ENCODE data around the gene DCDC2. TPM values are rescaled to one million over a fixed set of nuclear protein-coding genes. Genes with fewer than 3 reads are reported as not detected.
A peak's percentile ranks its signal among the peaks of the same experiment; 100 is the strongest.
"Not testable (repeated sequence)": the region's sequence is repeated elsewhere in the genome, so short reads cannot be mapped to it uniquely, and the experiment has no call there.

The DCDC2 gene
- total and polyA plus RNA-seq, 4 experiments from 2014 or later, result 0.44 to 0.47 TPM; not detected in 2

GRCh38 chr6:24149836-24150235, 208.0 kb downstream of the DCDC2 start:
- H3K27ac Mint-ChIP-seq, result no peak overlapping the region
- H3K9me3 Mint-ChIP-seq, result peaks cover 0 to 11% (median 2%) of the 10 kb centered on the region in 8 donors
- Histone ChIP-seq H3K4me1 (ENCODE audit: insufficient read depth, low read length) (no peaks in the 10 kb centered on the region), H3K27me3 (ENCODE audit: insufficient read depth, low read length) (no peaks in the 10 kb centered on the region), H3K9me3 (ENCODE audit: control insufficient read depth in 1 of 2, low read length in 2 of 2) (no peaks in the 10 kb centered on the region), H3K4me3 (ENCODE audit: low read length in 2 of 2) (no peak overlapping the region), H3K36me3 (ENCODE audit: insufficient read depth, low read length) (no peaks in the 10 kb centered on the region), H3K27ac (ENCODE audit: low read depth, low read length) (no peak overlapping the region)
- no peak overlapping the region for H3K4me3 Mint-ChIP-seq
- no peaks in the 10 kb centered on the region for H3K4me1 Mint-ChIP-seq
- H3K36me3 Mint-ChIP-seq, result no peaks in the 10 kb centered on the region
- POLR2A ChIA-PET (ENCODE audit: partially characterized antibody), result no interaction called here
- intact Hi-C loops (cut with micrococcal nuclease), result no loop called here
- CTCF ChIA-PET (ENCODE audit: partially characterized antibody), result no interaction called here
- peaks cover 2 to 19% of the 10 kb centered on the region in 2 donors for H3K27me3 Mint-ChIP-seq
- no peak for DNase-seq

DNA sequence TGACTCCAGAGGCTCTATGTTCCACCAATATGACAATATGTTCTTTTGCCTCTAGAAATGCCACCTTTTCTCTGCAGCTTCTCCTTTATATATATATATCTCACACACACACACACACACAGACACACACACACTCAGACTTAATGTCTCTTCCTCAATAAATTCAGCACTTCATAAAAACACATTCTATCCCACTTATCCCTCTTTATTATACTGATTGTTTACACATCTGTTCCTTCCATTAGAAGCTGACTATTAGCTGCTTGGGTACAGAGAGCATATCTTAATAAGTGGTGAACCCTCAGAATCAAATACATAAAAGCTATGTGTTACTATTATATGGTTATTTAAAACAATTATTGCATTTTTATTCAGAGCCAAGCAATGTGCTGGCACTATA, 208.6 kb downstream of the DCDC2 start:
- H3K27ac ChIP-seq (ENCODE audit: low read depth, low read length), result no peak overlapping the region
- H3K4me1 ChIP-seq (ENCODE audit: insufficient read depth, low read length), result no peaks in the 10 kb centered on the region
- H3K27ac Mint-ChIP-seq, result no peak overlapping the region
- H3K27me3 Mint-ChIP-seq, result peaks cover 2 to 19% of the 10 kb centered on the region in 2 donors
- no peak overlapping the region for H3K4me3 Mint-ChIP-seq
- peaks cover 0 to 11% (median 2%) of the 10 kb centered on the region in 8 donors for H3K9me3 Mint-ChIP-seq
- ChIA-PET POLR2A (ENCODE audit: partially characterized antibody) (no interaction called here), CTCF (ENCODE audit: partially characterized antibody) (no interaction called here)
- no peaks in the 10 kb centered on the region for H3K9me3 ChIP-seq (ENCODE audit: control insufficient read depth in 1 of 2, low read length in 2 of 2)
- H3K4me3 ChIP-seq (ENCODE audit: low read length in 2 of 2), result no peak overlapping the region
- H3K4me1 Mint-ChIP-seq, result no peaks in the 10 kb centered on the region
- DNase-seq, result no peak
- no peaks in the 10 kb centered on the region for H3K36me3 ChIP-seq (ENCODE audit: insufficient read depth, low read length)
- H3K27me3 ChIP-seq (ENCODE audit: insufficient read depth, low read length), result no peaks in the 10 kb centered on the region
- intact Hi-C loops (cut with micrococcal nuclease), result no loop called here
- no peaks in the 10 kb centered on the region for H3K36me3 Mint-ChIP-seq

DNA sequence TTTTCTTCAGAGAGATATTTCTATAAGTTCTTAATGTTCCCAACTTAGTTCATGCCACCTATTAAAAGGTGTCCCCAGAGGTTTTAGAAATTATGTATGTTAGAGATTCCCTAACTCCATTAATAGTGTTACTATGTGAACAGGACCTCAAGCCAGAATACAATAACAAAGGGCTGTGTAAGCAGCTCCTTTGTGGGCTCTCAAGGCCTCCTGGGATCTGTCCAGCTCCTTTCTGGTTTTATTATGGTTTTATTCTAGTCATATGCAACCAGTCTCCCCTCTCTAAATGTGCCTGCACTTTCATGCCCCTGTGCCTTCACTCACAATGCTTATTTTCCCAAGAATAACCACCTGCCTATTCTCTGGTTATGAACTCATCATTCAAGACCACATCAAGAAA, 209.2 kb downstream of the DCDC2 start:
- ChIA-PET POLR2A (ENCODE audit: partially characterized antibody) (no interaction called here), CTCF (ENCODE audit: partially characterized antibody) (no interaction called here)
- DNase-seq, result no peak
- intact Hi-C loops (cut with micrococcal nuclease), result no loop called here
- Mint-ChIP-seq H3K9me3 (peaks cover 0 to 11% (median 2%) of the 10 kb centered on the region in 8 donors), H3K27me3 (peaks cover 2 to 19% of the 10 kb centered on the region in 2 donors), H3K36me3 (no peaks in the 10 kb centered on the region), H3K4me1 (no peaks in the 10 kb centered on the region), H3K4me3 (no peak overlapping the region), H3K27ac (no peak overlapping the region)
- H3K27me3 ChIP-seq (ENCODE audit: insufficient read depth, low read length), result no peaks in the 10 kb centered on the region
- H3K4me3 ChIP-seq (ENCODE audit: low read length in 2 of 2), result no peak overlapping the region
- H3K4me1 ChIP-seq (ENCODE audit: insufficient read depth, low read length), result no peaks in the 10 kb centered on the region
- H3K36me3 ChIP-seq (ENCODE audit: insufficient read depth, low read length), result no peaks in the 10 kb centered on the region
- no peak overlapping the region for H3K27ac ChIP-seq (ENCODE audit: low read depth, low read length)
- no peaks in the 10 kb centered on the region for H3K9me3 ChIP-seq (ENCODE audit: control insufficient read depth in 1 of 2, low read length in 2 of 2)

DNA sequence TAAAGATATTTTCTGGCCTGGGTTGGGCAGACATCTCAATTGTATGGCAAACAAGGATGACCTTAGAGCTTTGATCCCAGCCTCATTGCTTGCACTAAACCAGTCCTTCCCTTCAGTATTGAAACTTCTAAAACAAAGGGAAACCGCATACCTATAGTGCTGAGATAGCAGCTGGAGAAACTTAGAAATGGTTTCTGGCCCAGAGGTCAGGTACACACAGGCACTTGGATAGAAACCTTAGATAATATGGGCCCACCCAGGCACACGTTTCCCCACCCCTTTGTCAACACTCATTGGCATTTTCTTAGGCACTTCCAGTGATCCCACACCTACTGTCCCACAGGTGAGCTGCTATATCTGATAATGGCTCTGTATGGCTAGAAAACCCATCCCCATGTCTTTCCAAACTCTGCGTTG, 209.7 kb downstream of the DCDC2 start:
- Histone ChIP-seq H3K27ac (ENCODE audit: low read depth, low read length) (no peak overlapping the region), H3K36me3 (ENCODE audit: insufficient read depth, low read length) (no peaks in the 10 kb centered on the region), H3K4me3 (ENCODE audit: low read length in 2 of 2) (no peak overlapping the region), H3K4me1 (ENCODE audit: insufficient read depth, low read length) (no peaks in the 10 kb centered on the region), H3K27me3 (ENCODE audit: insufficient read depth, low read length) (no peaks in the 10 kb centered on the region), H3K9me3 (ENCODE audit: control insufficient read depth in 1 of 2, low read length in 2 of 2) (no peaks in the 10 kb centered on the region)
- Mint-ChIP-seq H3K27ac (no peak overlapping the region), H3K4me3 (no peak overlapping the region), H3K4me1 (no peaks in the 10 kb centered on the region), H3K9me3 (peaks cover 0 to 11% (median 2%) of the 10 kb centered on the region in 8 donors), H3K36me3 (no peaks in the 10 kb centered on the region), H3K27me3 (peaks cover 2 to 18% of the 10 kb centered on the region in 2 donors)
- DNase-seq, result no peak
- intact Hi-C loops (cut with micrococcal nuclease), result no loop called here
- ChIA-PET POLR2A (ENCODE audit: partially characterized antibody) (no interaction called here), CTCF (ENCODE audit: partially characterized antibody) (no interaction called here)

GRCh38 chr6:24147511-24148153, 210.2 kb downstream of the DCDC2 start:
- Mint-ChIP-seq H3K27ac (peak overlapping the region in 1 of 7 donors; percentile 17), H3K4me3 (no peak overlapping the region), H3K36me3 (no peaks in the 10 kb centered on the region), H3K4me1 (no peaks in the 10 kb centered on the region), H3K27me3 (peaks cover 2 to 18% of the 10 kb centered on the region in 2 donors), H3K9me3 (peaks cover 0 to 11% (median 2%) of the 10 kb centered on the region in 8 donors)
- H3K4me3 ChIP-seq (ENCODE audit: low read length in 2 of 2), result no peak overlapping the region
- no peaks in the 10 kb centered on the region for H3K4me1 ChIP-seq (ENCODE audit: insufficient read depth, low read length)
- H3K27me3 ChIP-seq (ENCODE audit: insufficient read depth, low read length), result no peaks in the 10 kb centered on the region
- H3K36me3 ChIP-seq (ENCODE audit: insufficient read depth, low read length), result no peaks in the 10 kb centered on the region
- ChIA-PET POLR2A (ENCODE audit: partially characterized antibody) (no interaction called here), CTCF (ENCODE audit: partially characterized antibody) (no interaction called here)
- no peak overlapping the region for H3K27ac ChIP-seq (ENCODE audit: low read depth, low read length)
- no peaks in the 10 kb centered on the region for H3K9me3 ChIP-seq (ENCODE audit: control insufficient read depth in 1 of 2, low read length in 2 of 2)
- intact Hi-C loops (cut with micrococcal nuclease), result no loop called here
- no peak for DNase-seq

DNA sequence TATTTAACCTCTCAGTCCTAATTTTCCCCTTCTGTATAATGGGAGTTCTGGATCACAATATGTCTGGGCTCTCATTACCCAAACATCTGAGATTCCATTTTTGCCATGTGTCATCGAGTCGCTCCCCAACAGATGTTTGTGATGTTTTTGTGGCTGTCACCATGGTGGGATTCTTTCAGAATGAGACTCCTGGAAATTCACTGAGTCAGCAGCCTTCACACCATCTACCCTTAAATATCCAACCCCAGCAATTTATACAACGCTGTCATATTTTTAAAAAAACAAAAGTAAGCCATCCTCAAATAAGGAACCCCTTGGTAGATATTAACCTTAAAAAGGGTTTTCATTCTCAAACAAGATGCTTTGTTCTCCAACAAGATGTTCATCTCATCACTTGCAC, 211.0 kb downstream of the DCDC2 start:
- Histone ChIP-seq H3K27ac (ENCODE audit: low read depth, low read length) (no peak overlapping the region), H3K4me3 (ENCODE audit: low read length in 2 of 2) (no peak overlapping the region), H3K4me1 (ENCODE audit: insufficient read depth, low read length) (no peaks in the 10 kb centered on the region), H3K27me3 (ENCODE audit: insufficient read depth, low read length) (no peaks in the 10 kb centered on the region), H3K36me3 (ENCODE audit: insufficient read depth, low read length) (no peaks in the 10 kb centered on the region), H3K9me3 (ENCODE audit: control insufficient read depth in 1 of 2, low read length in 2 of 2) (no peaks in the 10 kb centered on the region)
- intact Hi-C loops (cut with micrococcal nuclease), result no loop called here
- Mint-ChIP-seq H3K36me3 (no peaks in the 10 kb centered on the region), H3K4me3 (no peak overlapping the region), H3K27me3 (peaks cover 2 to 16% of the 10 kb centered on the region in 2 donors), H3K9me3 (peaks cover 0 to 11% (median 2%) of the 10 kb centered on the region in 8 donors), H3K4me1 (no peaks in the 10 kb centered on the region), H3K27ac (no peak overlapping the region)
- DNase-seq, result no peak
- POLR2A ChIA-PET (ENCODE audit: partially characterized antibody), result no interaction called here
- CTCF ChIA-PET (ENCODE audit: partially characterized antibody), result no interaction called here

GRCh38 chr6:24145690-24146131, 212.1 kb downstream of the DCDC2 start:
- Histone ChIP-seq H3K9me3 (ENCODE audit: control insufficient read depth in 1 of 2, low read length in 2 of 2) (no peaks in the 10 kb centered on the region), H3K4me1 (ENCODE audit: insufficient read depth, low read length) (no peaks in the 10 kb centered on the region), H3K4me3 (ENCODE audit: low read length in 2 of 2) (no peak overlapping the region), H3K27ac (ENCODE audit: low read depth, low read length) (no peak overlapping the region), H3K27me3 (ENCODE audit: insufficient read depth, low read length) (no peaks in the 10 kb centered on the region), H3K36me3 (ENCODE audit: insufficient read depth, low read length) (no peaks in the 10 kb centered on the region)
- ChIA-PET CTCF (ENCODE audit: partially characterized antibody) (no interaction called here), POLR2A (ENCODE audit: partially characterized antibody) (no interaction called here)
- no peak overlapping the region for H3K27ac Mint-ChIP-seq
- peaks cover 2 to 16% of the 10 kb centered on the region in 2 donors for H3K27me3 Mint-ChIP-seq
- H3K36me3 Mint-ChIP-seq, result no peaks in the 10 kb centered on the region
- peaks cover 0 to 8% (median 3%) of the 10 kb centered on the region in 8 donors for H3K9me3 Mint-ChIP-seq
- H3K4me1 Mint-ChIP-seq, result no peaks in the 10 kb centered on the region
- no peak for DNase-seq
- H3K4me3 Mint-ChIP-seq, result no peak overlapping the region
- intact Hi-C loops (cut with micrococcal nuclease), result no loop called here

DNA sequence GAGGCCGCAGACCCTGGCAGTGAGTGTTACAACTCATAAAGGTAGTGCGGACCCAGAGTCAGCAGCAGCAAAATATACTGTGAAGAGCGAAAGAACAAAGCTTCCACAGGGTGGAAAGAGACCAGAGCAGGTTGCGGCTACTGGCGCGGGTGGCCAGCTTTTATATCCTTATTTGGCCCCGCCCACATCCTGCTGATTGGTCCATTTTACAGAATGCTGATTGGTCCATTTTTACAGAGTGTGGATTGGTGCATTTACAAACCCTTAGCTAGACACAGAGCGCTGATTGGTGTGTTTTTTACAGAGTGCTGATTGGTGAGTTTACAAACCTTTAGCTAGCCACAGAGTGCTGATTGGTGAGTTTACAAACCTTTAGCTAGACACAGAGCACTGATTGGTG, 215.1 kb downstream of the DCDC2 start:
- CTCF ChIA-PET (ENCODE audit: partially characterized antibody); H3K4me3 ChIP-seq (ENCODE audit: low read length in 2 of 2); H3K36me3 Mint-ChIP-seq; intact Hi-C loops (cut with micrococcal nuclease); POLR2A ChIA-PET (ENCODE audit: partially characterized antibody); H3K9me3 ChIP-seq (ENCODE audit: control insufficient read depth in 1 of 2, low read length in 2 of 2); H3K27ac Mint-ChIP-seq; H3K36me3 ChIP-seq (ENCODE audit: insufficient read depth, low read length); DNase-seq; H3K4me1 ChIP-seq (ENCODE audit: insufficient read depth, low read length); H3K9me3 Mint-ChIP-seq; H3K27me3 Mint-ChIP-seq; H3K27ac ChIP-seq (ENCODE audit: low read depth, low read length); H3K4me1 Mint-ChIP-seq; H3K27me3 ChIP-seq (ENCODE audit: insufficient read depth, low read length); H3K4me3 Mint-ChIP-seq: not testable (repeated sequence)
